ENCODE results near the gene TACC3.

Gene TACC3

GRCh38 chr4:1703867-1704266 lies 17.5 kb upstream of the TACC3 start:
- DNase-seq (ENCODE audit: low spot score): no peak

GRCh38 chr4:1705732-1706131 lies 15.6 kb upstream of the TACC3 start:
- no peak for DNase-seq (ENCODE audit: low spot score)

GRCh38 chr4:1706358-1706757 lies 15.0 kb upstream of the TACC3 start:
- no peak for DNase-seq (ENCODE audit: low spot score)

- DNase-seq (ENCODE audit: low spot score): no peak
These were observed 12.7 kb upstream of the TACC3 start for GRCh38 chr4:1708581-1708980.

GRCh38 chr4:1711055-1711570 lies 10.2 kb upstream of the TACC3 start:
- DNase-seq (ENCODE audit: low spot score): no peak

- DNase-seq (ENCODE audit: low spot score): peak; percentile 27
These were observed 9.6 kb upstream of the TACC3 start for GRCh38 chr4:1711571-1712215.

GRCh38 chr4:1712216-1713002 lies 8.9 kb upstream of the TACC3 start, which contains the start of gene SLBP:
Gene SLBP (minus strand): TSS chr4:1712319. CDS start chr4:1712188, 131 bp downstream.
- peak; percentile 88 for DNase-seq (ENCODE audit: low spot score)

- no peak for DNase-seq (ENCODE audit: low spot score)
These were observed 8.1 kb upstream of the TACC3 start for GRCh38 chr4:1713003-1713851.

- DNase-seq (ENCODE audit: low spot score): peak; percentile 59
These were observed 6.9 kb upstream of the TACC3 start for GRCh38 chr4:1714303-1715001.

- DNase-seq (ENCODE audit: low spot score): no peak
These were observed 6.1 kb upstream of the TACC3 start for GRCh38 chr4:1715002-1715758.

GRCh38 chr4:1716065-1716945 lies 5.0 kb upstream of the TACC3 start:
- DNase-seq (ENCODE audit: low spot score): no peak

- no peak for DNase-seq (ENCODE audit: low spot score)
These were observed 3.9 kb upstream of the TACC3 start for GRCh38 chr4:1717129-1718094.

- no peak for DNase-seq (ENCODE audit: low spot score)
These were observed 3.0 kb upstream of the TACC3 start for GRCh38 chr4:1718095-1718850.

GRCh38 chr4:1720163-1720983 lies 948 bp upstream of the TACC3 start:
- no peak for DNase-seq (ENCODE audit: low spot score)

- no peak for DNase-seq (ENCODE audit: low spot score)
These were observed 587 bp downstream of the TACC3 start for GRCh38 chr4:1721666-1722550.

GRCh38 chr4:1722551-1723118 lies 1.3 kb downstream of the TACC3 start:
- no peak for DNase-seq (ENCODE audit: low spot score)

Data from cerebellar cortex (tissue), 1 donor.